ENCODE data around the gene OXTR.

GRCh38 chr3:8741581-8742261, 27.7 kb downstream of the OXTR start:
- TF ChIP-seq ELF4 (CRISPR knock-in tag; IDR thresholded peaks at IDR 0.05; ENCODE audit: low read depth) (no peak), CTCF (IDR thresholded peaks at IDR 0.05) (no peak), E2F5 (CRISPR knock-in tag; IDR thresholded peaks at IDR 0.05) (no peak)
